PC-9 (cell line): ENCODE data around the gene CCDC60.

Experiments used
- EZH2 ChIP-seq: fragments of 200-600 bp; sonication (generic); IDR thresholded peaks from 2 replicates; pipeline ENCODE4 v1.8.0; 2017; ENCODE audit warnings: antibody characterized with exemption, low read depth
- TF ChIP-seq, protein P1 (sequence below): fragments of 200-600 bp; sonication (generic); conservative IDR thresholded peaks from 2 replicates; pipeline ENCODE4 v1.6.1; 2017; ENCODE audit warnings: mixed run types, antibody characterized with exemption, mild to moderate bottlenecking, moderate library complexity

DNA sequence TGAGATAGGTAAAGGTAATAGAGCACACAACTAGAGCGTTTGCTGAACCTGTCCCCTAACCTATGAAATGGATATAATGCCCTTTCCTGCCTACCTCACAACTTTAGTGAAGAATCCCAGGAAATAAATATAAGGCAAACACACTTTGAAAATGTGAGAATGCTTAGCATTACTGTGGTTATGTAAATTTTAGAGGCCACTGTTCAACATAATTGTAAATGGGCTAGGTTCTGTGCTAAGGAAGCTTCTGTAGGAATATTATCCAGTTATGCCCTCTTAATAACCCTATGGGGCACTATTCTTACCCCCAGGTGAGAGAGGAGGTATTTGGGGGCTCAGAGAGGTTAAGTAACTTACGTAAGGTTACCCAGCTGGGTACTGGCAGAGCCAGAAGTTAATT, 166.5 kb downstream of the CCDC60 start:
- TF ChIP-seq, protein P1, sequence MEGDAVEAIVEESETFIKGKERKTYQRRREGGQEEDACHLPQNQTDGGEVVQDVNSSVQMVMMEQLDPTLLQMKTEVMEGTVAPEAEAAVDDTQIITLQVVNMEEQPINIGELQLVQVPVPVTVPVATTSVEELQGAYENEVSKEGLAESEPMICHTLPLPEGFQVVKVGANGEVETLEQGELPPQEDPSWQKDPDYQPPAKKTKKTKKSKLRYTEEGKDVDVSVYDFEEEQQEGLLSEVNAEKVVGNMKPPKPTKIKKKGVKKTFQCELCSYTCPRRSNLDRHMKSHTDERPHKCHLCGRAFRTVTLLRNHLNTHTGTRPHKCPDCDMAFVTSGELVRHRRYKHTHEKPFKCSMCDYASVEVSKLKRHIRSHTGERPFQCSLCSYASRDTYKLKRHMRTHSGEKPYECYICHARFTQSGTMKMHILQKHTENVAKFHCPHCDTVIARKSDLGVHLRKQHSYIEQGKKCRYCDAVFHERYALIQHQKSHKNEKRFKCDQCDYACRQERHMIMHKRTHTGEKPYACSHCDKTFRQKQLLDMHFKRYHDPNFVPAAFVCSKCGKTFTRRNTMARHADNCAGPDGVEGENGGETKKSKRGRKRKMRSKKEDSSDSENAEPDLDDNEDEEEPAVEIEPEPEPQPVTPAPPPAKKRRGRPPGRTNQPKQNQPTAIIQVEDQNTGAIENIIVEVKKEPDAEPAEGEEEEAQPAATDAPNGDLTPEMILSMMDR: no peak
- TF ChIP-seq EZH2: no peak
